GM18502 (cell line): Measurements from ENCODE around the gene GGT6.
"Not testable (repeated sequence)": the region's sequence is repeated elsewhere in the genome, so short reads cannot be mapped to it uniquely, and the experiment has no call there.

Source experiments
- ATAC-seq: cut with Tn5 transposase; IDR thresholded peaks from one replicate; pipeline ENCODE4 v1.9.1; 2021; ENCODE audit warnings: mild to moderate bottlenecking; ENCODE audit not compliant: unreplicated experiment, poor library complexity

The GGT6 gene

DNA sequence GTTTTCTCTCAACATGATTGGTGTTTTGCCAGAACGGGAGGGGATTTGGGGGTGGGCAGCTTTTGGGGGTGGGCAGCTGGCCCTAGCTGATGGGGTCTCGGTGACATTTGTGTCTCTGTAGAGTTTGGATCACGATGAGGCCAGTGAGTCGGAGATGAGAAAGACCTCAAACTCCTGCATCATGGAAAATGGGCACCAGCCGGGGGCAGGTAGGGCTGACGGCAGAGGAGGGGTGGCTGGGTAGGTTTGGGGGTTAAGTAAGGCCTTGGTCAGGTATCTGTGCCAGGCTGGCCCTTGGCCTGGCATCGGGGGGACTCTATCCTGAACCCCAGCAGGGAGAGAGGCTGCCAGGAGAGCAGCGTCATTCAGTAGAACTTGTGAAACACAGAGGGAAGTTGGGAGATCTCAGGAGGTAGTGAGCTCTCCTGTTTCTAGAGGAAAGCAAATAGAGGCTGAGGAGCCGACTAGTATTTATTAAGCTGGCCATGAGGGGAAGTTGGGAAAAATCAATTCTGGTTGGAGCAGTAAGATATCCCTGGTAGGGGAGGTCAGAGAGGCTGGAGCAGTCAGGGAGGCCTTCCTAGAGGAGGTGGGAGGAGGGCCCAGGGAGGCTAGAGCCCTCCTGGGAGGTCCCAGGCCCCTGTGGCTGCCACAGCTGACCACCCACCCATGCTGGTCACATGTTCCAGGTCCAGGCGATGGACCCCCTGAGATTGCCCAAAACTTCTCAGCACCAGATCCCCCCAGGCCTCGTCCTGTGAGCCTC is 32.0 kb upstream of the GGT6 start:
- no peak for ATAC-seq

- no peak for ATAC-seq
Measured at GRCh38 chr17:4591529-4591928, 31.2 kb upstream of the GGT6 start.

- no peak for ATAC-seq
Measured at GRCh38 chr17:4590981-4591453, 30.6 kb upstream of the GGT6 start.

DNA sequence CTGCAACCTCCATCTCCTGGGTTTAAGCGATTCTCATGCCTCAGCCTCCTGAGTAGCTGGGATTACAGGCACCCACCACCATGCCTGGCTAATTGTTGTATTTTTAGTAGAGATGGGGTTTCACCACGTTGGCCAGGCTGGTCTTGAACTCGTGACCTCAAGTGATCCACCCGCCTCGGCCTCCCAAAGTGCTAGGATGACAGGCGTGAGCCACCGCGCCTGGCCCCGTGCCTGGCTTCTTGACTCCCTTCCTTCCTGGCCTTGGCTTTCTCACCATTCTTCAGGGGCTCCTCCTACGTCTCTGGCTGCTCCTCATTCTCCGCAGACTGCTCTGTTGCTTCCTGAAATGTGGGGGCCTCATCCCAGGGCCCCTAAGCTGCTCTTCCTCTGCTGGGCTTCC is 29.7 kb upstream of the GGT6 start:
- not testable (repeated sequence) for ATAC-seq

DNA sequence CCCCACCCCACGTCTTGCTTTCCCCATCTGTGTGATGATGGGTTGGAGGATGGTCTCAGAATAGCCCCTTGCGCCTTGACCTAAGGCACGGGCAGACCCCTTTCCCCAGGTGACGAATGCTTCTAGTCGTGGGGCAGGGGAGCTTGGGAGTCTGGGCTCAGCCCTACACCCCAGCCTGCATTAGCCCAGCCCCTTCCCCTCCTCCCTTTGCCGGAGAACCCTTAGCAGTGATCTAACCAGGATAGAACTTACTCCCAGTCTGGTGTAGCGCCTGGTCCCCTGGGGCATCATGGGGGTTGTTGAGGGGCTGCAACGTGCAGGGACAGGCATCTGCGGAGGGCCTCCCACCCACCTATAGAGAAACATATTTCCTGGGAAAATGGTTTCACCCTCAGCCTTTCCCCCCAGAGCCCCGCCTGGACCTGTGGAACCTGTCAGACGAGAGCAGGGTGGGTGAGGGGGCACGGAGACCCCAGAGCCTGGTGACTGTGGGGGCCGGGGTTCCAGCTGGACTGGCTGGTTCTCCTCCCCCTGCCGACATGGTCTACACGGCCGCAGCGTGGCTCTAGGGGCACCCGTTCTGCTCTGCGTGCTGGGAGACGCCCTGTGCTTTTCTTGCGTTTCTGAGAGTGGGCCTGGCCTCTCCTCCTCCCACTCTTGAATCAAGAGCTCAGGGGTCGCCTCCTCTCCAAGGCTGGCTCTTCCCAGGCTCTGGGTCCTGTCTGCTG is 28.7 kb upstream of the GGT6 start:
- no peak for ATAC-seq

DNA sequence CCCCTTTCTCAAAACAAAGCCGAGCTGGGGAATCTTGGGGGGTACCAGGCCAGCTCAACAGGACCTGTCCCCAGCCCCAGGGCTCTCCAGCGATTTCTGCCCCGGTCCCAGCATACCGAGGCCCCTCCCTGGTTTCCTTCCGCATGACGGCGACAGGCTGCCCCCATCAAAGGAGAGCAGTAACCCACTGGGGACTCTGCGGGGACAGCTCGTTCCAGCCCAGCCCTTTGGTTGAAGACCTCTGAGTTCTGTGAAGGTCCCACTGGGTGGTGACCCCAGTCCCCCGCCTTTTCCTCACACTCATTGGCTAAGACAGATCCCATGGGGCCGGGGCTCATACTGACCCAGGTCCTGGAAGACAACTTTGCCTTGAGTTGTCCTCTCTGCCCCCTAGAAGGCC is 28.0 kb upstream of the GGT6 start:
- ATAC-seq: no peak

DNA sequence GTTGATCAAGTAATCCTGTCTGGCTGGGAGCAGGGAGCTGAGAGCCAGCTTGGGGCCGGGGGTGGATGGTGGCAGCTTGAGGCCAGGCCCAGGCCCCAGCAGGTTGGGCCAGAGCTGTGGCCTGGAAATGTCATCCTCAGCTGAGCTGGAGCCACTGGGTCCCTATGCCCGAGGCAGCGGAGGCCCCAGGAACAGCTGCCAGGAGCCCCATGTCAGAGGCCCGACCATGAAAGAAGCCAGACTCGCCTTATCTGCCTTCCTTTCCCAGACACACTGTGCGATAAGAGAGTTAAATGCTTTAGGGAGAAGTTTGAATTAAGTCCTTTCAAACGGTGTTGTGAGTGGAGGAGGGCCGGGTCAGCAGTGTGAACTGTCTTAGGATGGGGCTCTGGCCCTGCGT is 27.4 kb upstream of the GGT6 start:
- no peak for ATAC-seq

DNA sequence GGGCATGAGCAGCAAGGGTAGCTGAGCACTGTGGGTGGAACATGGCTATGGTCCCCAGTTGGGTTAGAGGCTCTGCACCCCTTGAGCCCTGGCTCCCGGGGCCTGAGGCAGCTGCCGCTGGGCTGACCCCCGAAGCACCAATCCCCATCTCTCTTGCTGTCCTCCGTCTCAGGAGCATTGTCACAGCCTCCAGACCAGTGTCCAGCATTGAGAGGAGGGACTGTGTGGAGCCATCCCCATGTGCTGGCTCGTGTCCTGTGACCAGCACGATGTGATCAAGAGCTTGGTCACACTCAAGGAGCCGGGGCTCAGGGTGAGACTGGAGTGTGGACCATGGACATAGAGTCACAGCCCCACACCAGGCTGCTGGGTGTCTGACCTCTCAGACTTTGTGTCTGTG is 26.8 kb upstream of the GGT6 start:
- no peak for ATAC-seq

DNA sequence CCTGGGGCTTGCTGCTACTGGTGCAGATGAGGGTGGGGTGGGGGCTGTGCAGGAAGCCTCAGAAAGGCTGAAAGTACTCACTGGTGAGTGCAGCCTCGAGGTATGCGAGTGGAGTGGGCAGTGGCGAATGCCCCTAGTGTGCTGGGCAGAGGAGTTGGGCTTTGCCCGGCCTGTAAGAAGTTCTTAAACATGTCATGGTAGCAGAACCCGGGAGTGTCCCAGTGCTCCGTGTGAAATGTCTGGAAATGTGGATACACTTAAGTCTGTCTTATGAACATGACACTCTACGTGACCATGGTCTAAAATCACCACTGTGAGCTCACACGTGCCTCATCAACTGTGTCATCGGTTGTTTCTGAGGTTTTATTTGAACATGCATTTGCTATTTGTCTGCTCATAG is 25.7 kb upstream of the GGT6 start:
- no peak for ATAC-seq

DNA sequence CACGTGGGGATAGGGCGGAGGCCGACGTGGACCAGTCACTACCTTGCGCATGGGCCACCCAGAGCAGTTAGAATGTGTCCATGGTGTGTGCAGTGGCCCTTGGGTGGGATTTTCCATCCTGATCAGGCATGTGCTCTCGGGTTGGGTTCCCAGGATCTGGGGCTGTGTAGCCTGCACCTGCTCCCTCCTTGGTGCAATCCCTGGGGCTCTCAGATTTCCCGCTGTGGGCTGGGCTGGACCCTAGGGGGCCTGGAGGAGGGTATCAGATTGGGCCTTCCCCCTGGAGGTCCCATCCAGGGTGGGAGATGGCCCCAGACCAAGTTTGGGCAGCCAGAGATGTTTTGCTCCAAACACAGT is 25.2 kb upstream of the GGT6 start:
- ATAC-seq: no peak

- ATAC-seq: no peak
Measured at GRCh38 chr17:4584917-4585637, 24.7 kb upstream of the GGT6 start.

DNA sequence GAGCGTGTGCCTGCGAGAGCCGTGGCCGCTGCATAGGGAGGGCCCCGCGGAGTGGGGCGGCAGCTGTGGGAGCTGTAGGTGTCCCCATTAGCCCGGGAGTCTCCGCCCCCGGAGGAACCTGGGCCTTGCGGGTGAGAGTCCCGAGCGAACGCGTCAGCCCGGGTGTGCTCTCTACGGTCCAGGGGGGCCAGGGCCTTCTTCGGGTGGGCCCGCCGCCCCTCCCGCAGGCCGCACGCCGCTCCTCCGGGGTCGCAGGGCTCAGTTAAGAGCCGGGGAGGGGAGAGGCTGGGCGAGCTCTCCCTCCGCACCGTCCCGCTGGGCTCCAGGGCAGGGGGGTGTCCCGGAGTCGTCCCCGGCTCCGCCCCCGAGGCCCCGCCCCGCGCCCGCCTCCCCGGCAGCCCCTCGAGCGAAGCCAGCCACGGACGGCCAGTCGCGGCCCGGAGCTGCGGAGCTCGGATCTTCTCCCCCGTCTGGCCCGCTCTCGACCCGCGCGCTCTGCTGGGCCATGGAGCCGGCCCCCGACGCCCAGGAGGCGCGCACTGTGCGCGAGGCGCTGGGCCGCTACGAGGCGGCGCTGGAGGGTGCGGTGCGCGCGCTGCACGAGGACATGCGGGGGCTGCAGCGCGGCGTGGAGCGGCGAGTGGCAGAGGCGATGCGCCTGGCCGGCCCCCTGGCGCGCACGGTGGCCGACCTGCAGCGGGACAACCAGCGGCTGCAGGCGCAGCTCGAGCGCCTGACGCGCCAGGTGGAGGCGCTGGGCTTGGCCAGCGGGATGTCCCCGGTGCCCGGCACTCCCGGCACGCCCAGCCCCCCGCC is 23.9 kb upstream of the GGT6 start, which contains the start of gene SMTNL2:
Gene SMTNL2 (plus strand): TSS at position 429 of the 816 bp plus-strand sequence. CDS start 77 bp downstream, at position 506.
- ATAC-seq: no peak

DNA sequence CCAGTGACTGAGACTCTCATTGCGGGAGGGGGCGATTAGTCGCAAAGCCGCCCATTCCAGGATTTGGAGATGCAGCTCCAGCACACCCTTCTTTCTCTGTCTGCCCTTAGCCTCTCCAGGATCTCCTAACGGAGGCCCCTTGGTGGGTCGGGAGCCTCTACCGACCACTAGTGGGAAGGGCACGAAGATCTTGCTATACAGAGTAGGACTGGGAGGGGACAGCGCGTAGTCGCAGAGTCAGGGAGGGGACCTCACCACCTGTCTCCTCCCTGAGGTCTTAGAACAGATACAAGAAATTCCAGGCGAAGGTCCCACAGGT is 23.4 kb upstream of the GGT6 start:
- ATAC-seq: no peak

- ATAC-seq: no peak
Measured at GRCh38 chr17:4583206-4583605, 22.8 kb upstream of the GGT6 start.

- ATAC-seq: no peak
Measured at GRCh38 chr17:4582691-4583090, 22.3 kb upstream of the GGT6 start.

DNA sequence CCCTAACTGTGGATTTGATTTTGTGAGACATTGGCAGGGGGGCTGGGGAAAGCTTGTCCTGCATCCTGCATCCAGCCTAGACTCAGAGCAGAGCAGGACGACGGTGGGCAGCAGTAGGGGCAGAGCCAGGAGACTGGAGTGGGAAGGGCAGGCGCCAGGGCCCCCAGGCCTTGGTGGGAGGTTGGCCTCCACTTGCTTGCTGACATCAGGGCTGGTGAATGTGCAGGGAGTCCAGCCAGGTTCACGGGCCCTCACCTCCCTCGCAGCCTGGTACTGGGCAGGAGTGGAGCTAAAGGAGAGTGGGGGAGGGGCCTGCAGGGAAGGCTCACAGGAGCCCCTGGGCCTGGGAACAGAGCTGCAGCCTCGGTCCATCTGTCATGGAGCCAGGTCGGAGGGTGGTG is 21.7 kb upstream of the GGT6 start:
- no peak for ATAC-seq

DNA sequence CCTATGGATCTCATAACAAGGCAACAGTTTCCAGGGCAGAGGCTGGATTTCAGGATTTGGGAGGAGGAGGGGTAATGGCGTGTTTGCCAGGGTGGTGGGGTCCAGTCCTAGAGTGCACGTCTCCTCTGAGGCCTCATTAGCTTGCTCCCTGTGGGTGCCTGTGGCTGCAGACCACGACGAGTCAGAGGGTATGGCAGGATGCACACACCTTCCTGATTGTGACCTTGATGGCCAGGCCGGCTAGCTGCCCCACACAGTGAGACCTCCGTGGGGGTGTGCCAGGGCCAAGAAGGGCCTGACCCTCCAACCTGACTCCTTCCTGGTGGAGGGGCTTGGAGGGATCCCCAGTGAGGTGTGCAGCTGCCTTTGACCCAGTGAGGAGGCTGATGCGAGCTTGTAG is 19.9 kb upstream of the GGT6 start:
- no peak for ATAC-seq

DNA sequence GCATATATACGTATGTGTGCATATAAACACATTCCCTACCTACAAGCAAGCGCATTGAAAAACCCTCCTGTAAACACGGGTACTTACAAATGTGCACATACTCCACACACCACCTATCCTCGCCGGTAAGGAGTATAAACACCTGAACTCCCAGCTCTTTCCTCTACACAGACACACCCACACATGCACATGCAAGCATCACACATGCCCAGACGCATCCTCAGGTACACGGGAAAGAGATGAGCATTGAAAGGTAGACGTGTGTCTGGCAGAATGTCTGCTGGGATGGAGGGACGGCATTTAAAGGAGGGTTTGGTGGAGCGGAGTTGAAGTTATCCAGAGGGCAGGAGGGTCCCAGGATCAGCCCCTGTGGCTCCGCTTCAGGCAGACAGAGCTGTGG is 19.3 kb upstream of the GGT6 start:
- ATAC-seq: no peak

DNA sequence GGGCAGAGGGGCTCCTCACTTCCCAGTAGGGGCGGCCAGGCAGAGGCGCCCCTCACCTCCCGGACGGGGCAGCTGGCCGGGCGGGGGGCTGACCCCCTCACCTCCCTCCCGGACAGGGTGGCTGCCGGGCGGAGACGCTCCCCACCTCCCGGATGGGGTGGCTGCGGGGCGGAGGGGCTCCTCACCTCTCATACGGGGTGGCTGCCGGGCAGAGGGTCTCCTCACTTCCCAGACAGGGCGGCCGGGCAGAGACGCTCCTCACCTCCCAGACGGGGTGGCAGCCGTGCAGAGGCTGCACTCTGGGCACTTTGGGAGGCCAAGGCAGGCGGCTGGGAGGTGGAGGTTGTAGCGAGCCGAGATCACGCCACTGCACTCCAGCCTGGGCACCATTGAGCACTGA is 18.0 kb upstream of the GGT6 start:
- not testable (repeated sequence) for ATAC-seq

DNA sequence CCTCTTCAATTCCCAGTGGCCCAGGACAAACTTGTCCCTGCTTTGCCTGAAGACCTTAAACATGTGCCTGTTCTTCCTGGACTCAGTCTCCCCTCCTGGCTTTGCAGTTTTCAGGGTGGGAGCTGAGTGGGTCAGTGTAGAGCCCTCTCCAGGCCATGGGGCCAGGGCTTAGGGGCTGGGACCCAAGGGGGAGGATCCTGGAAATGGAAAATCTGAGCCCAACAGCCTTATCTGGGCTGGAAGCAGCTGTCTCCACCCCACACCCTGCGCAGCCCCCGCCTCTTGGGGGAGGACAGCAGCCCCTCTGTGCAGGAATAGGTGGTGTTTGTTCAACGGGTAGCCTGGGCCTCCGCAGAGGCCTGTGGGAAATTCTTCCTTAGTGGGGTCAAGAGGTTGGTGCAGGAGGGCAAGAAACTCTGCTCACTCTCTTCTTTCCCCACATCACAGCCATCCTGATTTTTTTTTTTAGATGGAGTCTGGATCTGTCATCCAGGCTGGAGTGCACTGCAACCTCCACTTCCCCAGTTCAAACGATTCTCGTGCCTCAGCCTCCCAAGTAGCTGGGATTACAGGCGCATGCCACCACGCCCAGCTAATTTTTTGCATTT is 17.1 kb upstream of the GGT6 start:
- no peak for ATAC-seq
